IMR-90 (cell line): Measurements from ENCODE around the gene RPL10A. TPM values are rescaled to one million over a fixed set of nuclear protein-coding genes. Genes with fewer than 3 reads are reported as not detected.

ENCODE experiments used
- ATAC-seq: fragments of 200-7000 bp; cut with Tn5 transposase; 2 replicates; pipeline ENCODE4 v1.9.1; 2020; ENCODE audit warnings: low read depth, mild to moderate bottlenecking, moderate library complexity
- BruUV-seq: library from RNA; stranded (reverse); fragments of 400-500 nt; replicated peaks from 2 replicates; lab custom pipeline; 2021; lab: Mats Ljungman, UMichigan
- CTCF ChIA-PET: fragments of 300-600 bp; formaldehyde crosslinking; extraction: SDS; loops from one replicate; lab custom pipeline; 2021; ENCODE audit warnings: antibody characterized with exemption; lab: Yijun Ruan, JAX
- POLR2A ChIA-PET: fragments of 300-600 bp; sonication (Branson Sonifier 250); formaldehyde crosslinking; loops from one replicate; lab custom pipeline; 2022; ENCODE audit warnings: antibody characterized with exemption; ENCODE audit not compliant: unreplicated experiment; lab: Charles Lee
- DNase-seq: peaks from one replicate; pipeline ENCODE4 v3.0.0; 2013
- H2AFZ ChIP-seq: replicated peaks from 2 replicates; pipeline ENCODE3; 2013; ENCODE audit warnings: low read length, mild to moderate bottlenecking; ENCODE audit not compliant: poor library complexity
- H2AK5ac ChIP-seq: 2 replicates; pipeline ENCODE4 v1.6.1; 2013; ENCODE audit warnings: low read depth, low read length, inconsistent platforms
- H2AK9ac ChIP-seq: replicated peaks from 2 replicates; pipeline ENCODE3; 2013; ENCODE audit warnings: mild to moderate bottlenecking, low read depth, low read length, moderate library complexity; ENCODE audit not compliant: poor library complexity
- H2BK120ac ChIP-seq: 2 replicates; pipeline ENCODE4 v1.6.1; 2013; ENCODE audit warnings: low read depth, low read length, inconsistent platforms
- H2BK15ac ChIP-seq: 3 replicates; pipeline ENCODE4 v1.6.1; 2013; ENCODE audit warnings: low read depth, low read length, inconsistent platforms
- H2BK20ac ChIP-seq: 2 replicates; pipeline ENCODE4 v1.6.1; 2013; ENCODE audit warnings: low read depth, mild to moderate bottlenecking, inconsistent platforms, low read length, moderate library complexity
- H2BK5ac ChIP-seq: 2 replicates; pipeline ENCODE4 v1.6.1; 2013; ENCODE audit warnings: mild to moderate bottlenecking, low read depth, low read length, inconsistent platforms; ENCODE audit not compliant: poor library complexity, severe bottlenecking
- H3K14ac ChIP-seq: replicated peaks from 2 replicates; pipeline ENCODE4 v1.6.1; 2013; ENCODE audit warnings: low read depth, low read length, inconsistent platforms
- H3K18ac ChIP-seq: 2 replicates; pipeline ENCODE4 v1.6.1; 2013; ENCODE audit warnings: low read depth, low read length, control low read depth
- H3K23ac ChIP-seq: 2 replicates; pipeline ENCODE4 v1.6.1; 2013; ENCODE audit warnings: low read depth, low read length, inconsistent platforms
- H3K27ac ChIP-seq: 2 replicates; pipeline ENCODE4 v1.5.1; 2013; ENCODE audit warnings: mild to moderate bottlenecking, control low read depth, low read length; ENCODE audit not compliant: insufficient read depth
- H3K27me3 ChIP-seq: 2 replicates; pipeline ENCODE4 v1.6.1; 2013; ENCODE audit warnings: low read length; ENCODE audit not compliant: control insufficient read depth, insufficient read depth
- H3K36me3 ChIP-seq: 2 replicates; pipeline ENCODE4 v1.6.1; 2013; ENCODE audit warnings: low read length, mixed read lengths; ENCODE audit not compliant: control insufficient read depth, insufficient read depth
- H3K4ac ChIP-seq: 2 replicates; pipeline ENCODE4 v1.6.1; 2013; ENCODE audit warnings: low read depth, low read length, inconsistent platforms
- H3K4me1 ChIP-seq: 2 replicates; pipeline ENCODE4 v1.6.1; 2013; ENCODE audit warnings: low read length, mixed read lengths; ENCODE audit not compliant: control insufficient read depth, insufficient read depth
- H3K4me2 ChIP-seq: 2 replicates; pipeline ENCODE4 v1.6.1; 2013; ENCODE audit warnings: low read depth, mild to moderate bottlenecking, control low read depth, low read length, moderate library complexity
- H3K4me3 ChIP-seq: 2 replicates; pipeline ENCODE4 v1.5.1; 2013; ENCODE audit warnings: low read depth, mild to moderate bottlenecking, control low read depth, low read length, moderate library complexity; ENCODE audit not compliant: insufficient read depth
- H3K56ac ChIP-seq: 2 replicates; pipeline ENCODE4 v1.6.1; 2013; ENCODE audit warnings: low read length, inconsistent platforms; ENCODE audit not compliant: insufficient read depth; ENCODE audit errors: extremely low read depth
- H3K79me1 ChIP-seq, 2 experiments: 2 replicates each; pipeline ENCODE4 v1.6.1; 2013; ENCODE audit warnings: low read length in 2 of 2, inconsistent platforms in 1 of 2, low read depth in 1 of 2
- H3K9ac ChIP-seq: 2 replicates; pipeline ENCODE4 v1.6.1; 2013; ENCODE audit warnings: low read depth, low read length, control low read depth
- H3K9me1 ChIP-seq: 2 replicates; pipeline ENCODE4 v1.6.1; 2013; ENCODE audit warnings: low read length, inconsistent platforms; ENCODE audit not compliant: insufficient read depth
- H3K9me3 ChIP-seq: 2 replicates; pipeline ENCODE4 v1.6.1; 2013; ENCODE audit warnings: low read length; ENCODE audit not compliant: control insufficient read depth, insufficient read depth
- H4K20me1 ChIP-seq: 2 replicates; pipeline ENCODE4 v1.6.1; 2013; ENCODE audit warnings: low read length, inconsistent platforms; ENCODE audit not compliant: insufficient read depth
- H4K5ac ChIP-seq: 2 replicates; pipeline ENCODE4 v1.6.1; 2013; ENCODE audit warnings: mild to moderate bottlenecking, low read depth, low read length, control low read depth
- H4K8ac ChIP-seq, 2 experiments: 2 replicates each; pipeline ENCODE4 v1.6.1; 2013; ENCODE audit warnings: low read depth in 2 of 2, low read length in 2 of 2, control low read depth in 1 of 2, inconsistent platforms in 1 of 2
- H4K91ac ChIP-seq: 2 replicates; pipeline ENCODE4 v1.6.1; 2013; ENCODE audit warnings: low read depth, low read length, inconsistent platforms; ENCODE audit not compliant: insufficient read depth
- ELK1 ChIP-seq: fragments of 150-350 bp; IDR thresholded peaks from 2 replicates; pipeline ENCODE4 v1.6.1; 2016; ENCODE audit warnings: low read depth, mild to moderate bottlenecking, low read length, moderate library complexity, borderline replicate concordance
- MXI1 ChIP-seq: IDR thresholded peaks from 2 replicates; pipeline ENCODE4 v1.6.1; 2012; ENCODE audit warnings: low read depth, mild to moderate bottlenecking, low read length, moderate library complexity, borderline replicate concordance
- NFE2L2 ChIP-seq: fragments of 150-350 bp; IDR thresholded peaks from 2 replicates; pipeline ENCODE4 v1.6.1; 2016; ENCODE audit warnings: low read depth, mild to moderate bottlenecking, low read length
- RFX5 ChIP-seq: IDR thresholded peaks from 2 replicates; pipeline ENCODE4 v1.8.0; 2012; ENCODE audit warnings: low read depth, mild to moderate bottlenecking, low read length, moderate library complexity
- SMC3 ChIP-seq: fragments of 150-350 bp; IDR thresholded peaks from 2 replicates; pipeline ENCODE4 v1.6.1; 2016; ENCODE audit warnings: low read depth, mild to moderate bottlenecking, antibody characterized with exemption, low read length, moderate library complexity
- WGBS, 2 experiments: methylation state at CpG; one replicate each; pipeline versions ENCODE4 v1.1.5 to v1.1.7; 2013; ENCODE audit warnings: missing lambda C conversion rate in 2 of 2; ENCODE audit not compliant: insufficient read length in 1 of 2; ENCODE audit errors: extremely low coverage in 2 of 2; 5-methylcytosine and 5-hydroxymethylcytosine counted together
- dilution Hi-C: fragments of 300-500 bp; cut with HindIII; formaldehyde crosslinking; loops from one replicate; pipeline ENCODE4 v1.14.3; 2018; ENCODE audit warnings: low sequenced_read_pairs; ENCODE audit not compliant: unreplicated experiment
- in situ Hi-C: fragments of 300-500 bp; cut with MboI; formaldehyde crosslinking; loops from 3 replicates; pipeline ENCODE4 v1.14.3; 2019; ENCODE audit warnings: low sequenced_read_pairs, inconsistent platforms, mixed read lengths
- intact Hi-C: fragments of 100-400 bp; cut with micrococcal nuclease; formaldehyde crosslinking; loops from 2 replicates; pipeline ENCODE4 v1.10.0; 2022
- polyA plus RNA-seq, 3 experiments: library from polyadenylated mRNA; depleted of rRNA; stranded (reverse); fragments of >200 nt; gene quantifications; 2 replicates each; pipeline ENCODE4 v1.2.3, GENCODE V29; 2012; ENCODE audit warnings: low replicate concordance in 1 of 3
- total RNA-seq: library from RNA; depleted of rRNA; stranded (reverse); fragments of >200 nt; gene quantifications from 2 replicates; pipeline ENCODE4 v1.2.3, GENCODE V29; 2012

Gene RPL10A
- total and polyA plus RNA-seq, 2 of the 4 experiments (the other 2 are of a cell fraction): 2,310 to 3,153 TPM

- no peak overlapping the region for H4K5ac ChIP-seq
- H2AK9ac ChIP-seq: no peak overlapping the region
- H3K4me3 ChIP-seq: no peak overlapping the region
- no TSS peak for BruUV-seq
- ATAC-seq (no peak), DNase-seq (no peak)
- H2BK15ac ChIP-seq: no peak overlapping the region
- 100% methylated on average over 2 of the region's 7 CpGs; no CpG with 5 or more reads in 1 of the 2 experiments for WGBS, 2 experiments
- TF ChIP-seq MXI1 (no peak), SMC3 (no peak), ELK1 (no peak), NFE2L2 (no peak), RFX5 (no peak)
- H2BK5ac ChIP-seq: peak overlapping the region; percentile 3
- no peak overlapping the region for H3K4me2 ChIP-seq
- intact Hi-C loops (no loop called here), dilution Hi-C loops (no loop called here), in situ Hi-C loops (no loop called here)
- H4K91ac ChIP-seq: peak overlapping the region; percentile 38
- H3K9ac ChIP-seq: no peak overlapping the region
- no peak overlapping the region for H3K27ac ChIP-seq
- no peak overlapping the region for H3K18ac ChIP-seq
- no peaks in the 10 kb centered on the region for H3K36me3 ChIP-seq
- H4K8ac ChIP-seq: no peak overlapping the region; a peak in 1 of 4 replicates
- no peaks in the 10 kb centered on the region for H3K9me3 ChIP-seq
- no peak overlapping the region for H2AFZ ChIP-seq
- H4K20me1 ChIP-seq: no peaks in the 10 kb centered on the region
- peak overlapping the region; percentile 76 for H2BK20ac ChIP-seq
- CTCF ChIA-PET: interaction anchor here (4.5 kb wide), 1 partner anchor 29 kb away, joined by 20 read pairs; no protein-coding TSS in a partner anchor
- POLR2A ChIA-PET: no interaction called here
- no peaks in the 10 kb centered on the region for H3K9me1 ChIP-seq
- no peak overlapping the region for H3K56ac ChIP-seq
- peak overlapping the region; percentile 10; the same call in 1 of the 2 replicates for H3K4ac ChIP-seq
- H3K4me1 ChIP-seq: no peaks in the 10 kb centered on the region
- H3K23ac ChIP-seq: no peak overlapping the region
- no peaks in the 10 kb centered on the region for H3K27me3 ChIP-seq
- no peak overlapping the region for H3K14ac ChIP-seq
- H3K79me1 ChIP-seq: peaks cover 3 to 7% of the 10 kb centered on the region in 2 experiments; a peak in 3 of 4 replicates
- H2BK120ac ChIP-seq: peak overlapping the region; percentile 39
- H2AK5ac ChIP-seq: peak overlapping the region; percentile 64; the same call in 1 of the 2 replicates
Measured at GRCh38 chr6:35448191-35448590, 20.0 kb upstream of the RPL10A start.
